Fibroblast of skin of left quadriceps (primary cell): Measurements from ENCODE around the gene SDC3.

Experiments used
- DNase-seq, 2 experiments: peaks; one replicate each; pipeline ENCODE4 v3.0.0-alpha.2; 2013; ENCODE audit warnings: low read depth in 2 of 2

Gene SDC3

GRCh38 chr1:30928789-30929134 lies 20.2 kb upstream of the SDC3 start:
- no peak for DNase-seq

GRCh38 chr1:30928171-30928570 lies 19.6 kb upstream of the SDC3 start:
- no peak for DNase-seq

- DNase-seq, result no peak
These were observed 18.9 kb upstream of the SDC3 start for GRCh38 chr1:30927448-30927847.

GRCh38 chr1:30923597-30923996 lies 15.0 kb upstream of the SDC3 start:
- DNase-seq, result no peak

- no peak for DNase-seq
These were observed 12.3 kb upstream of the SDC3 start for GRCh38 chr1:30920827-30921226.

- peak in 1 of 2 experiments; percentile 39 for DNase-seq
These were observed 10.7 kb upstream of the SDC3 start for GRCh38 chr1:30919025-30919881.

GRCh38 chr1:30916296-30916695 lies 7.7 kb upstream of the SDC3 start:
- no peak for DNase-seq

GRCh38 chr1:30915491-30916230 lies 7.1 kb upstream of the SDC3 start:
- no peak for DNase-seq

GRCh38 chr1:30914931-30915330 lies 6.4 kb upstream of the SDC3 start:
- no peak for DNase-seq

GRCh38 chr1:30914587-30914922 lies 6.0 kb upstream of the SDC3 start:
- no peak for DNase-seq

- DNase-seq, result no peak
These were observed 4.5 kb upstream of the SDC3 start for GRCh38 chr1:30912913-30913652.

GRCh38 chr1:30912224-30912623 lies 3.7 kb upstream of the SDC3 start:
- DNase-seq, result no peak

- peak; percentile 62 to 66 for DNase-seq
These were observed 2.7 kb upstream of the SDC3 start for GRCh38 chr1:30911059-30911954.

- no peak for DNase-seq
These were observed 959 bp upstream of the SDC3 start for GRCh38 chr1:30909365-30910068.

- DNase-seq, result no peak
These were observed 252 bp downstream of the SDC3 start for GRCh38 chr1:30908316-30908695.

GRCh38 chr1:30907481-30908315 lies 860 bp downstream of the SDC3 start:
- DNase-seq, result no peak

- DNase-seq, result no peak
These were observed 1.7 kb downstream of the SDC3 start for GRCh38 chr1:30906631-30907441.

GRCh38 chr1:30905916-30906620 lies 2.5 kb downstream of the SDC3 start:
- no peak for DNase-seq

GRCh38 chr1:30905403-30905802 lies 3.2 kb downstream of the SDC3 start:
- DNase-seq, result no peak
